Fibroblast of pulmonary artery (primary cell): Measurements from ENCODE around the gene C18orf63.

ENCODE experiments used
- DNase-seq: peaks from one replicate; pipeline ENCODE4 v3.0.0-alpha.2; 2010; ENCODE audit warnings: low read depth
- H3K4me3 ChIP-seq: replicated peaks from 2 replicates; pipeline ENCODE4 v1.5.1; 2011; ENCODE audit warnings: low read depth, mild to moderate bottlenecking, control low read depth, low read length, moderate library complexity
- CTCF ChIP-seq: IDR thresholded peaks from 2 replicates; pipeline ENCODE4 v1.5.1; 2011; ENCODE audit warnings: mild to moderate bottlenecking, control low read depth, low read length, inconsistent platforms; ENCODE audit errors: missing control alignments

Gene C18orf63

GRCh38 chr18:74389991-74390390 is 74.4 kb downstream of the C18orf63 start:
- no peak overlapping the region for H3K4me3 ChIP-seq
- no peak for DNase-seq
- TF ChIP-seq CTCF: no peak

GRCh38 chr18:74390900-74391299 is 75.3 kb downstream of the C18orf63 start:
- no peak for DNase-seq
- TF ChIP-seq CTCF: no peak
- no peak overlapping the region for H3K4me3 ChIP-seq

- H3K4me3 ChIP-seq: no peak overlapping the region
- TF ChIP-seq CTCF: no peak
- no peak for DNase-seq
Observed at GRCh38 chr18:74392323-74392722, 76.7 kb downstream of the C18orf63 start.

- H3K4me3 ChIP-seq: no peak overlapping the region
- TF ChIP-seq CTCF: no peak
- no peak for DNase-seq
Observed at GRCh38 chr18:74395006-74395405, 79.4 kb downstream of the C18orf63 start.

GRCh38 chr18:74395648-74396154 is 80.1 kb downstream of the C18orf63 start:
- H3K4me3 ChIP-seq: no peak overlapping the region
- TF ChIP-seq CTCF: no peak
- DNase-seq: peak; percentile 2

- peak; percentile 3 for DNase-seq
- TF ChIP-seq CTCF: no peak
- H3K4me3 ChIP-seq: no peak overlapping the region
Observed at GRCh38 chr18:74396171-74397169, 80.8 kb downstream of the C18orf63 start.
